Ishikawa (cell line): Measurements from ENCODE around the gene GZMH.

Experiments
- CEBPB ChIP-seq: IDR thresholded peaks from 2 replicates; pipeline ENCODE4 v1.6.1; 2012
- CREB1 ChIP-seq: IDR thresholded peaks from 2 replicates; pipeline ENCODE4 v1.6.1; 2012; ENCODE audit warnings: low read depth
- EP300 ChIP-seq: IDR thresholded peaks from 2 replicates; pipeline ENCODE4 v1.6.1; 2012; ENCODE audit warnings: borderline replicate concordance
- FOXM1 ChIP-seq: IDR thresholded peaks from 2 replicates; pipeline ENCODE4 v1.6.1; 2012; ENCODE audit warnings: low read depth, borderline replicate concordance
- MAX ChIP-seq: IDR thresholded peaks from 2 replicates; pipeline ENCODE4 v1.6.1; 2012
- RAD21 ChIP-seq: IDR thresholded peaks from 2 replicates; pipeline ENCODE4 v1.6.1; 2012; ENCODE audit warnings: low read depth
- TAF1 ChIP-seq: IDR thresholded peaks from 2 replicates; pipeline ENCODE4 v1.6.1; 2012; ENCODE audit warnings: low read depth, mild to moderate bottlenecking
- TCF12 ChIP-seq: IDR thresholded peaks from 2 replicates; pipeline ENCODE4 v1.6.1; 2012; ENCODE audit warnings: low read depth
- TEAD4 ChIP-seq: IDR thresholded peaks from 2 replicates; pipeline ENCODE4 v1.6.1; 2012
- YY1 ChIP-seq: IDR thresholded peaks from 2 replicates; pipeline ENCODE4 v1.6.1; 2012; ENCODE audit warnings: low read depth
- TF ChIP-seq, protein P1 (sequence below): IDR thresholded peaks from 2 replicates; pipeline ENCODE4 v1.6.1; 2012; ENCODE audit warnings: low read depth, mild to moderate bottlenecking

GRCh38 chr14:24597403-24597802, 12.1 kb downstream of the GZMH start:
- TF ChIP-seq EP300 (no peak), TEAD4 (no peak), MAX (no peak), CREB1 (no peak), YY1 (no peak), FOXM1 (no peak), RAD21 (no peak), CEBPB (no peak), TCF12 (no peak), TAF1 (no peak)
- TF ChIP-seq, protein P1, sequence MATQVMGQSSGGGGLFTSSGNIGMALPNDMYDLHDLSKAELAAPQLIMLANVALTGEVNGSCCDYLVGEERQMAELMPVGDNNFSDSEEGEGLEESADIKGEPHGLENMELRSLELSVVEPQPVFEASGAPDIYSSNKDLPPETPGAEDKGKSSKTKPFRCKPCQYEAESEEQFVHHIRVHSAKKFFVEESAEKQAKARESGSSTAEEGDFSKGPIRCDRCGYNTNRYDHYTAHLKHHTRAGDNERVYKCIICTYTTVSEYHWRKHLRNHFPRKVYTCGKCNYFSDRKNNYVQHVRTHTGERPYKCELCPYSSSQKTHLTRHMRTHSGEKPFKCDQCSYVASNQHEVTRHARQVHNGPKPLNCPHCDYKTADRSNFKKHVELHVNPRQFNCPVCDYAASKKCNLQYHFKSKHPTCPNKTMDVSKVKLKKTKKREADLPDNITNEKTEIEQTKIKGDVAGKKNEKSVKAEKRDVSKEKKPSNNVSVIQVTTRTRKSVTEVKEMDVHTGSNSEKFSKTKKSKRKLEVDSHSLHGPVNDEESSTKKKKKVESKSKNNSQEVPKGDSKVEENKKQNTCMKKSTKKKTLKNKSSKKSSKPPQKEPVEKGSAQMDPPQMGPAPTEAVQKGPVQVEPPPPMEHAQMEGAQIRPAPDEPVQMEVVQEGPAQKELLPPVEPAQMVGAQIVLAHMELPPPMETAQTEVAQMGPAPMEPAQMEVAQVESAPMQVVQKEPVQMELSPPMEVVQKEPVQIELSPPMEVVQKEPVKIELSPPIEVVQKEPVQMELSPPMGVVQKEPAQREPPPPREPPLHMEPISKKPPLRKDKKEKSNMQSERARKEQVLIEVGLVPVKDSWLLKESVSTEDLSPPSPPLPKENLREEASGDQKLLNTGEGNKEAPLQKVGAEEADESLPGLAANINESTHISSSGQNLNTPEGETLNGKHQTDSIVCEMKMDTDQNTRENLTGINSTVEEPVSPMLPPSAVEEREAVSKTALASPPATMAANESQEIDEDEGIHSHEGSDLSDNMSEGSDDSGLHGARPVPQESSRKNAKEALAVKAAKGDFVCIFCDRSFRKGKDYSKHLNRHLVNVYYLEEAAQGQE = no peak
